NT2/D1 (cell line): Measurements from ENCODE around the gene TAF10.

ENCODE experiments used
- DNase-seq: peaks from one replicate; pipeline ENCODE4 v3.0.0-alpha.2; 2011; ENCODE audit warnings: low read depth, low spot score
- H3K27me3 ChIP-seq: 2 replicates; pipeline ENCODE4 v1.6.0; 2011; ENCODE audit warnings: mild to moderate bottlenecking; ENCODE audit not compliant: insufficient read length, insufficient read depth
- H3K36me3 ChIP-seq: 2 replicates; pipeline ENCODE4 v1.6.1; 2011; ENCODE audit warnings: mild to moderate bottlenecking, low read length, mixed read lengths; ENCODE audit not compliant: insufficient read depth, insufficient read length
- H3K4me1 ChIP-seq: 2 replicates; pipeline ENCODE4 v1.5.1; 2011; ENCODE audit not compliant: insufficient read depth, insufficient read length
- H3K4me3 ChIP-seq: 2 replicates; pipeline ENCODE4 v1.5.1; 2011; ENCODE audit warnings: low read depth; ENCODE audit not compliant: insufficient read length
- H3K9ac ChIP-seq: 2 replicates; pipeline ENCODE4 v1.6.0; 2011; ENCODE audit warnings: low read depth; ENCODE audit not compliant: insufficient read length
- H3K9me3 ChIP-seq: 2 replicates; pipeline ENCODE4 v1.5.1; 2011; ENCODE audit warnings: mild to moderate bottlenecking, low read length; ENCODE audit not compliant: insufficient read depth
- SUZ12 ChIP-seq: IDR thresholded peaks from 2 replicates; pipeline ENCODE4 v1.6.1; 2011; ENCODE audit not compliant: insufficient read length, insufficient read depth; ENCODE audit errors: extremely low read depth
- YY1 ChIP-seq: IDR thresholded peaks from 2 replicates; pipeline ENCODE4 v1.6.1; 2011; ENCODE audit not compliant: insufficient read length, insufficient read depth
- ZNF274 ChIP-seq: IDR thresholded peaks from 2 replicates; pipeline ENCODE4 v1.6.1; 2011; ENCODE audit warnings: mild to moderate bottlenecking, low read depth, low read length

Gene TAF10

GRCh38 chr11:6628526-6628925, 16.5 kb upstream of the TAF10 start:
- Histone ChIP-seq H3K4me3 (no peak overlapping the region), H3K9me3 (no peaks in the 10 kb centered on the region), H3K27me3 (peaks cover 15% of the 10 kb centered on the region), H3K36me3 (peaks cover 90% of the 10 kb centered on the region), H3K9ac (no peak overlapping the region), H3K4me1 (no peaks in the 10 kb centered on the region)
- DNase-seq = no peak
- TF ChIP-seq YY1 = no peak
- TF ChIP-seq ZNF274 = no peak
- TF ChIP-seq SUZ12 = no peak

GRCh38 chr11:6627762-6628241, 15.8 kb upstream of the TAF10 start:
- H3K4me1 ChIP-seq = no peaks in the 10 kb centered on the region
- H3K9me3 ChIP-seq = no peaks in the 10 kb centered on the region
- peaks cover 15% of the 10 kb centered on the region for H3K27me3 ChIP-seq
- no peak overlapping the region for H3K4me3 ChIP-seq
- no peak overlapping the region for H3K9ac ChIP-seq
- H3K36me3 ChIP-seq = peaks cover 88% of the 10 kb centered on the region
- no peak for TF ChIP-seq YY1
- TF ChIP-seq SUZ12 = no peak
- no peak for TF ChIP-seq ZNF274
- no peak for DNase-seq

- Histone ChIP-seq H3K9ac (no peak overlapping the region), H3K9me3 (no peaks in the 10 kb centered on the region), H3K27me3 (peaks cover 15% of the 10 kb centered on the region), H3K4me3 (no peak overlapping the region), H3K4me1 (no peaks in the 10 kb centered on the region), H3K36me3 (peaks cover 88% of the 10 kb centered on the region)
- no peak for DNase-seq
- TF ChIP-seq ZNF274 (no peak), YY1 (no peak), SUZ12 (no peak)
Observed at GRCh38 chr11:6626971-6627761, 15.2 kb upstream of the TAF10 start.

GRCh38 chr11:6625832-6626420, 13.9 kb upstream of the TAF10 start:
- Histone ChIP-seq H3K4me3 (no peak overlapping the region), H3K27me3 (peaks cover 14% of the 10 kb centered on the region)

GRCh38 chr11:6625156-6625831, 13.3 kb upstream of the TAF10 start:
- Histone ChIP-seq H3K9ac (no peak overlapping the region), H3K4me1 (no peaks in the 10 kb centered on the region), H3K9me3 (no peaks in the 10 kb centered on the region), H3K27me3 (peaks cover 8% of the 10 kb centered on the region), H3K36me3 (peaks cover 73% of the 10 kb centered on the region), H3K4me3 (no peak overlapping the region)
- TF ChIP-seq SUZ12 (no peak), YY1 (no peak), ZNF274 (no peak)
- no peak for DNase-seq

More at GRCh38 chr11:6625832-6626420, 13.9 kb upstream of the TAF10 start:
- Histone ChIP-seq H3K4me1 (no peaks in the 10 kb centered on the region), H3K9ac (no peak overlapping the region), H3K9me3 (no peaks in the 10 kb centered on the region), H3K36me3 (peaks cover 80% of the 10 kb centered on the region)
- TF ChIP-seq ZNF274 (no peak), SUZ12 (no peak), YY1 (no peak)
- DNase-seq = no peak

GRCh38 chr11:6623391-6624363, 11.7 kb upstream of the TAF10 start:
- H3K9ac ChIP-seq = no peak overlapping the region
- no peaks in the 10 kb centered on the region for H3K9me3 ChIP-seq
- no peak for TF ChIP-seq ZNF274
- TF ChIP-seq YY1 = no peak
- TF ChIP-seq SUZ12 = no peak
- no peak overlapping the region for H3K4me3 ChIP-seq
- H3K36me3 ChIP-seq = peaks cover 57% of the 10 kb centered on the region
- no peaks in the 10 kb centered on the region for H3K4me1 ChIP-seq
- DNase-seq = no peak
- no peaks in the 10 kb centered on the region for H3K27me3 ChIP-seq
